ENCODE results near the gene EOMES.
"Not testable (repeated sequence)": the region's sequence is repeated elsewhere in the genome, so short reads cannot be mapped to it uniquely, and the experiment has no call there.

Gene EOMES

DNA sequence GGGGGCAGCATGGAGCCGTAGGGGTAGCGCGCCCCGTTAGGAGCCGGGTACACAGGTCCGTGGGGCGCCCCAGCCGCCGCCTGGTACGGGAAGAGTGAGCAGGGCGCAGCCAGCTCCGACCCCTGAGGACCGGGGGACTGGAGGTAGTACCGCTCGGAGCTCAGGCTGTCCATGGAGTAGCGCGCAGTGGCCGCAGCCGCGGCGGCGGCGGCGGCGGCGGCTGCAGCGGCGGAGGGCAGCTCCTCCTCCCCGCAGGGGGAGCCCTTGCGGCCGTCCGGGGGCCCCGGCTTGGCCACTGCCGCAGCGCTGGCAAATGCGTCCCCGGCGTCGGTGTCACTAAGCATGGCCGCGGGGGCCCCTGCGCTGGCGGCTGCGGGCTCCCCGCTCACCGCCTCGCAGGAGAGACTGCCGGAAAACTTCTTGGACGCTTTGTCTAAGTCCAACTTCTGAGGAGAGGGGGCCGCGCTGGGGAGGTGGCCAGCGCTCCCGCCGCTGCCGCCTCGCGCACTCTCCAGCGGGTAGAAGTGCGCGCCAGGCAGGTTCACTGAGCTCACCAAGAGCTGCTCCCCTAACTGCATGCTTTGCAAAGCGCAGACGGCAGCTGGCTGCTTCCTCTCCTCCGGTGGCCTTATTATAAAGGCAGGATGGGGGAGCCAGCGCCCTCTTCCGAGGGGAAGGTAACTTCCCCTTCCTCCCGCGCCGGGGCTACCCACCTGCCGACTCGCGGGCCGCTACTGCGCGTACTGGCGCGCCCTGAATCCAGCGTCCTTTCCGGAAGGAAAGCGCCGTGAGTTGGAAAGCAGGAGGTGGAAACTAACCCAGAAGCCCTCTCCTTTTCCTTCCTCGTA lies at the start of gene EOMES:
Gene EOMES, minus strand, starts transcription at position 607 of the 848 bp plus-strand sequence. Its CDS starts 29 bp downstream, at position 578.
- peaks cover 30% of the 10 kb centered on the region for H3K4me1 Mint-ChIP-seq
- peak within 1 kb of the TSS; percentile 73 for H3K4me3 Mint-ChIP-seq
- ATAC-seq: peak; percentile 74
- no peak within 1 kb of the TSS for H3K27ac Mint-ChIP-seq
- H3K36me3 Mint-ChIP-seq: no peaks in the 10 kb centered on the region
- no peaks in the 10 kb centered on the region for H3K9me3 Mint-ChIP-seq
- peaks cover 89% of the 10 kb centered on the region for H3K27me3 Mint-ChIP-seq

DNA sequence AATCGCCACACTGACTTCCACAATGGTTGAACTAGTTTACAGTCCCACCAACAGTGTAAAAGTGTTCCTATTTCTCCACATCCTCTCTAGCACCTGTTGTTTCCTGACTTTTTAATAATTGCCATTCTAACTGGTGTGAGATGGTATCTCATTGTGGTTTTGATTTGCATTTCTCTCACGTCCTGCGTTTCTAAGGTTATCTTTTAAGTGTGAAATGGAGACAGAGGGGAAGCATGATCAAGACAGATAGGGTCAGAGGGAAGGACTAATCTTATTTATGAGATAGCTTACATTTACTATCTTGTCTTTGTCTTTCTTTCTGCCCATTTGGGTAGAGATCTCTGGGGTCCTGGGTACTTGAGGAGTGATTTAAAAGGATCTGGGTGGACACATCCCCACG lies 48.3 kb upstream of the EOMES start:
- ATAC-seq, H3K9me3 Mint-ChIP-seq, H3K36me3 Mint-ChIP-seq, H3K4me3 Mint-ChIP-seq, H3K4me1 Mint-ChIP-seq, H3K27me3 Mint-ChIP-seq, H3K27ac Mint-ChIP-seq: not testable (repeated sequence)

DNA sequence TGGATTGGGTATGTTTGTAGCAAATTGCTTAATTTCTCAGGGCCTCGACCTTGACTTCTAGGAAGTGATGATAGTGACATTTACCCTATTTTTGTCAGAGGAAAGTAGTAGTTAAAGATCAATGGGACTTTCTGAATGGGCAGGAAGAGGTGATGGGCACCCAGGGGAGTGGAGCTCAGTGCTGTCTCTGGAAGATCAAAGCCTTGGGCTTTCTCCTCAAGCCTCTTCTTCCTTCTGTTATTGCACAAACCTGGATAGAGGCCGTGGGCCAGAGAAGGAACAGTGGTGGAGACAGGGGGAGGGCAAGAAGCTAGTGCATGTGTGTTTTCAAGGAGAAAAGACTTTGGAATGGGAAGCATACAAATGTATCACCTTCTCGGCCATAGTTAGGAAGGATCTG lies 44.9 kb upstream of the EOMES start:
- no peaks in the 10 kb centered on the region for H3K9me3 Mint-ChIP-seq
- H3K27me3 Mint-ChIP-seq: no peaks in the 10 kb centered on the region
- no peak overlapping the region for H3K4me3 Mint-ChIP-seq
- ATAC-seq: no peak
- no peaks in the 10 kb centered on the region for H3K4me1 Mint-ChIP-seq
- H3K27ac Mint-ChIP-seq: no peak overlapping the region
- no peaks in the 10 kb centered on the region for H3K36me3 Mint-ChIP-seq

DNA sequence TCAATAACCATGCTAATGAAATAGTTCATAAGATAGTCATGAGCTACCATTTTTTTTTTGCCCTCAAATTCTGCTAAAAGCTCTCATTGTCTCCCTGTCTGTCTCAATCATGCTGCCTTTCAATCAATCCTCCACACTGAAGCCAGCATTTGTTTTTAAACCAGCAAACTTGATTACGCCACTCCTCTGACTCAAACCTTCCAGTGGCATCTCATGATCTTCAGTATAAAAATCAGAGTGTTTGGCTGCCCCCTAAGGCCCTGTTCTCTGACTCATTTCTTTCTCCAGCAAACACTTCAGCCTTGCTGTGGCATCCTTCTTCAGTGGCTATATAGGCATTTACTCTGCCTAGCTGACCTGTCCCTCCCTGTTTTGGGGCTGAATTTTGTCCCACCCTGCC lies 36.0 kb upstream of the EOMES start:
- Mint-ChIP-seq H3K27ac (no peak overlapping the region), H3K36me3 (no peaks in the 10 kb centered on the region), H3K4me1 (no peaks in the 10 kb centered on the region), H3K4me3 (no peak overlapping the region), H3K9me3 (no peaks in the 10 kb centered on the region), H3K27me3 (no peaks in the 10 kb centered on the region)
- ATAC-seq: no peak

DNA sequence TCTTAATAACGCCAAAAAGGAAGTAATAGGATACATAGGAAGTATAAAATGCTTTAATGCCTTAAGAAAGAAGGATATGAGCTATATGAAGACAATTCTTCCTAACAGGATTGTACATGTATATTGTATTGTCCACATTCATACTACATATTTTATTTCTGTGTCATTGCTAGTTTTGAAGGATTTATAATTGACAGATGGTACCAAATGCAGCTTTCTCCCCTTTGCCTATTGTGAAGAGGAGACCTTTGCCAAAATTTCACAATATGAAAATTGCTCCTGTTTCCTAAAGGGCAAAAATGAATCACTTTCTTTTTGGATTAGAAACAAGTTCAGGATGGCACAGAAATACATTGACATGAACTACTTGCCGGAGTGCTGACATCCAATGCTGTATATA lies 34.8 kb upstream of the EOMES start:
- Mint-ChIP-seq H3K4me3 (no peak overlapping the region), H3K27ac (no peak overlapping the region), H3K36me3 (no peaks in the 10 kb centered on the region), H3K9me3 (no peaks in the 10 kb centered on the region), H3K4me1 (no peaks in the 10 kb centered on the region), H3K27me3 (no peaks in the 10 kb centered on the region)
- ATAC-seq: no peak

DNA sequence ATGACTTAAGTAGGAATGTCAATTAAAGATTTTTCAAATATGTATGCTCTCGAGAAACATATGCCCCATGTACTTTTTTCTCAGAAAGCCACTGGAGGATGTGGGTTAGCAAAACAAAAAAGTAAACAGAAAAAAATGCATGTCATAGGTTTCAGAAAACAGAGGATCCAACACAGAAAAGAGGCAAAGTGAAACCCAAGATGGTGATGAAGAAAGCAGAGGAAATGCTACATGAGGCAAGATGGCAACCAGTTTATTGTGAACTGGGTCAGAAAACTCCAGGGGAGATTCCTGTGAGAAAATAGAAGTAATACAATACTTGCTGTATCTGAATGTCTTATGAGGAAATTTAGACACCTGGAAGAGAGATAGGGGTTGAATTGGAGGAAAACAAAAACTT lies 30.8 kb upstream of the EOMES start:
- Mint-ChIP-seq H3K9me3 (no peaks in the 10 kb centered on the region), H3K27me3 (no peaks in the 10 kb centered on the region), H3K27ac (no peak overlapping the region), H3K4me3 (no peak overlapping the region), H3K4me1 (no peaks in the 10 kb centered on the region), H3K36me3 (no peaks in the 10 kb centered on the region)
- no peak for ATAC-seq

DNA sequence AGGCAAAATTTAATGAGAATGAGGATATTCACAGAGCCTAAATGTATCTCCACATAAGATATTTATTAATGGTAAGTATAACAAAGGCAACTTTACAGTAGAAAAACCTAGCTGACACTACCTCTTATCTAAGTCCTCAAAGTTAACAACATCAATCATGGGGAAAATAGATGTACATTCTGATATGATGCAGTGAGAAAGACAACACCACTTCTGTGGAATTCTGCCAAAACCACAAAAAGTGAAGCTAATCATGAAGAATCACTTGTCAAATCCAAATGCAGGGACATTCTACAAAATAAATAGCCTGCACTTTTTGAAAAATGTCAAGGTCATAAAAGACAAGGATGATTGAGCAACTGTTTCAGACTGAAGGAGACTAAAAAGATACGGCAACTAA lies 27.5 kb upstream of the EOMES start:
- Mint-ChIP-seq H3K4me1 (no peaks in the 10 kb centered on the region), H3K27me3 (peaks cover 4% of the 10 kb centered on the region), H3K27ac (no peak overlapping the region), H3K36me3 (no peaks in the 10 kb centered on the region), H3K4me3 (no peak overlapping the region), H3K9me3 (no peaks in the 10 kb centered on the region)
- no peak for ATAC-seq

DNA sequence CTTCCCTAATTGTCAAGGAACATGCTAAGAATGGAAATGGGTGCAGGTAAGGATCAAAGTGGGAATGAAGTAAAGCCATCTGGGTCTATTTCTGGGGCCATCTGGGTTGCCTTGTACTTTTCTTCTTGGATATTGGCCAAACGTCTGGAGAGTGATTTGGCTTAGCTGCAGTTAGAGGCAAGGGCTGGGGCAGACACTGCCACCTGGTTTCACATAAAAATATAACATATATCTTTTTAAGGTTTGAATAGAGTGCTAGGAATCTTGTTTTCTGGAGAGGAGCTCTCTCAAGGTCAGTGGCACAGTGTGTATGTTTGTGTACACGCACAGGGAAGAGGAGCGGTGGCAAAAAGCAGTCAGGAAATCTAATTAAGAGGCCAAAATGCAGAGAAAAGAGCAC lies 24.7 kb upstream of the EOMES start:
- no peaks in the 10 kb centered on the region for H3K36me3 Mint-ChIP-seq
- no peak overlapping the region for H3K27ac Mint-ChIP-seq
- H3K27me3 Mint-ChIP-seq: peaks cover 27% of the 10 kb centered on the region
- peaks cover 4% of the 10 kb centered on the region for H3K9me3 Mint-ChIP-seq
- H3K4me3 Mint-ChIP-seq: no peak overlapping the region
- H3K4me1 Mint-ChIP-seq: no peaks in the 10 kb centered on the region
- no peak for ATAC-seq

DNA sequence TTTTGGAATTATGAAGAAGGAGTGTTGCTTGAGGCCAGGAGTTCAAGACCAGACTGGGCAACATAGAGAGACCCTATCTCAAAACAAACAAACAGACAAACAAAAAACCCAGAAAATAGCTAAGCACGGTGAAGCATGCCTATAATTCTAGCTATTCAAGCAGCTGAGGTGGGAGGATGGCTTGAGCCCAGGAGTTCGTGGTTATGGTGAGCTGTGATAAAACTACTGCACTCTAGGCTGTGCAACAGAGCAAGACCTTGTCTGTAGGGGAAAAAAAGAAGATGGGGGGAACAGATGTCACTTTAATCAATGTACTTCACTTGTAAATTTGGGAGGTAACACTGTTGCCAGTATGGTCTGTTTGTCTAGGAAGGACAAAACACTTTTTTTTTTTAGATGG lies 18.7 kb upstream of the EOMES start:
- Mint-ChIP-seq H3K27me3 (peaks cover 58% of the 10 kb centered on the region), H3K36me3 (no peaks in the 10 kb centered on the region)
- ATAC-seq: no peak

DNA sequence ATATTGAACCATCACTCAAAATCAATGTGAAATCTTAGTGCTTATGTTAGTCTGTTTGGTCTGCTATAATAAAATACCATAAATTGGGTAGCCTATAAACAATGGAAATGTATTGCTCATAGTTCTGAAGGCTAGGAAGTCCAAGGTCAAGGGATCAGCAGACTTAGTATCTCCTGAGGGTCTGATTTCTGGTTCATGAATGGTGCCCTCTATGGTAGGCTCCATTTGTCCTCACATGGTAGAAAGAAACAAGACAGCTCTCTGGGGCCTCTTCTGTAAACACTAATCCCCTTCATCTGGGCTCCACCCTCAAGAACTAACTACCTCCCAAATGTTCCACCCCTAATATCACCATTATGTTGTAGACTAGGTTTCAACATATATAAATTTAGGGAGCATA lies 15.0 kb upstream of the EOMES start:
- no peaks in the 10 kb centered on the region for H3K4me1 Mint-ChIP-seq
- ATAC-seq: no peak
- H3K36me3 Mint-ChIP-seq: no peaks in the 10 kb centered on the region
- H3K27ac Mint-ChIP-seq: no peak overlapping the region
- H3K27me3 Mint-ChIP-seq: peaks cover 51% of the 10 kb centered on the region
- no peak overlapping the region for H3K4me3 Mint-ChIP-seq
- no peaks in the 10 kb centered on the region for H3K9me3 Mint-ChIP-seq

More for the DNA sequence above, 18.7 kb upstream of the EOMES start:
- Mint-ChIP-seq H3K9me3 (peaks cover 4% of the 10 kb centered on the region), H3K27ac (no peak overlapping the region), H3K4me3 (no peak overlapping the region), H3K4me1 (no peaks in the 10 kb centered on the region)

DNA sequence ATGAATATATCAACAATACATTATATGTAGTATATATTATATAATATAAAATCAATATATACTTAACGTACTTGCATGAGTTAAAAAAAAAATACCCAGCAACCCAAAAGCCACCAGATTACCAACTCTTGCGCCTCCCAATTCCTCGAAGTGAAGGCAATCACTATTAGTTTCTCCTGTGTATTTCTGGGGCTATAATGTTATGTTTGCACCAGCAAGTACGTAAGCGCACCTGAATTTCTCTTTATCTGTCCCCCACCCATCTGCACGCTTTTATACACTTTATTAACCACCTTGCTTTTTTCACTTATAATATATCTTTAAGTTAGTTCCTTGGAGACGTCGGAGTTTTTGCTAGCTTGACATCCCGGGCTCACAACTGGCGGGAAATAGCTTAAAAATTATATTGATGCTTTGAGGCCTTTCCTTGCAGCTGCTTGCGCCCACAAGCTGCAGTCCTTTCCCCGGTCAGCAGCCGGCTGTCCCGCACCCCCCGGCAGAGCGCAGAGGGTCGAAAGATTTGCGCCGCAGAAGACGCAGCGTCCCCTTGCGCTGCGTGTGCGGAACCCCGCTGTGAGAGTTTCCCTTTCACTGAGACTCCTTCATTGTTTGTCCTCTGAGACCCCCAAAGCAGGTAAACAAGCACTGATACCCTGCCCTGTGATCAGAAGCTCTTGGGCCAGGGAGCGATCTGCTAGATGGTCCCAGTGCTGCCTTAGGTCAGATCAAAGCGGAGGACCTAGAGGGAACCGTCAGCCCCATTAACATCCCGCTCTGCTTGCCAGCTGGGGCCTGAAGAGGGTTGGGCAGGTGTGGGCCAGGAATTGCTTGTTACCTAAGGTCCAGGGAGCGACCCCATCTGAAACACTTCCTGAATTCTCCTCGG lies 8.9 kb upstream of the EOMES start:
- no peak for ATAC-seq
- peaks cover 77% of the 10 kb centered on the region for H3K27me3 Mint-ChIP-seq
- H3K4me1 Mint-ChIP-seq: peaks cover 34% of the 10 kb centered on the region
- H3K36me3 Mint-ChIP-seq: no peaks in the 10 kb centered on the region
- H3K9me3 Mint-ChIP-seq: no peaks in the 10 kb centered on the region
- no peak overlapping the region for H3K4me3 Mint-ChIP-seq
- H3K27ac Mint-ChIP-seq: no peak overlapping the region

DNA sequence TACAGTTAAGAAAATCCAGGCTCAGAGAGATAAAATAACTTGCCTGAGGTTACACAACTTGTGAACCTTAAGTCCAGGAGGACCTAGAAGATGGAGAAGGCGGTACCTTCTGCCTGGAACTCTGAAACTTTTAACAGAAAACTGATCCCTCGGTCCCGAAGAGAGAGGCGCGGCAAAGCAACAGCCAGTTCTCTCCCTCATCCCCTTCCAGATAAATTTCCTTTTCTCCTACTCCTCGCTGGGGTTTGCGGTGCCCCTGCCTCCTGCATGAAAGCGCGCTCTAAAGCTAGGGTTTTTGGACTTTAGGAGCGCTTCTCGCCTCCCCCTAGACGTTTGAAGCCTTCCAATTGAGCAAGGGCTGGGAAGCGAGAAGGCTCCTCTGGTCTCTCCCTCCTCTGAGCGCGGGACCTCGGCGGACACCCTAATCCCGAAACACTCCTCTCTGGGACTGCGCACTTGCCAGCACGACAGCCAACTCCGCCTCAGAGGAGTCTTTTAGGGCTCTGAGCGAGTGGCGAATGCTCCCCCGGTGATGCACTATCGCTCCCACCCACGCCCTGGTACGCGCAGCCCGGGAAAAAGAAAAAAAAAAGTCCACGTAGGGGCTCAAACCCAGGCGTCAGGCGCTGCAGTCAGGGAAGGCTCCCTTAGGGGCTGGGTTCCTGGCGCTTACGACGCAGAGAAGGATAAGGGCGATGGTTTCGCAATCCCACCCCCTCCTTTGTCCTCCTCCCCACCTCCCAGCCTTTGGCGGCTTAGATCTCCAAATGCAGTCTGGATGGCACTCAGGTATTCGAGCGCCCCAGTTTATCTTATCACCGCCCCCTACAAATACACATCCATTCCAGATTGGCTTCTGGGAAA lies 7.9 kb upstream of the EOMES start:
- Mint-ChIP-seq H3K4me3 (no peak overlapping the region), H3K9me3 (no peaks in the 10 kb centered on the region), H3K4me1 (peaks cover 34% of the 10 kb centered on the region), H3K27me3 (peaks cover 83% of the 10 kb centered on the region), H3K27ac (no peak overlapping the region), H3K36me3 (no peaks in the 10 kb centered on the region)
- ATAC-seq: no peak

DNA sequence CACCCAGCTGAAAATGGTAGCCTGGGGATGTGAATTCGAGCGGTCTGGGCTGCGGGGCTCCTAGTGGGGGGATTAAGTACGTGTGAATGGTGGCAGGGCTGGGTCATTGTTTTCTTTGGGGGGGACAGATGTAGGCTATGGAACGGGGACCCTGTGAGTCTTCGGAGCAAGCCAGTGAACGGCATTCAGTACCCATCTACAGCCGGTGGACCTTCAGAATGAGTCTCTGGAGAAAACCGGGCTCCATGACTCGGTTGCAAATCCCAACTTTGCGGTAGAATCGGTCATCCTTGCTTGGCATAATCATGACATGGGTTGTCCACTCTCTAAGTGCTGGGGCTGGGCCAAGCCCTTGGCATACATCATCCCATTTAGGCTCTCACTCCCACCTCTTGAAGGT lies 7.2 kb upstream of the EOMES start:
- Mint-ChIP-seq H3K27ac (no peak overlapping the region), H3K27me3 (peaks cover 87% of the 10 kb centered on the region), H3K36me3 (no peaks in the 10 kb centered on the region), H3K9me3 (no peaks in the 10 kb centered on the region), H3K4me1 (peaks cover 34% of the 10 kb centered on the region), H3K4me3 (no peak overlapping the region)
- no peak for ATAC-seq

DNA sequence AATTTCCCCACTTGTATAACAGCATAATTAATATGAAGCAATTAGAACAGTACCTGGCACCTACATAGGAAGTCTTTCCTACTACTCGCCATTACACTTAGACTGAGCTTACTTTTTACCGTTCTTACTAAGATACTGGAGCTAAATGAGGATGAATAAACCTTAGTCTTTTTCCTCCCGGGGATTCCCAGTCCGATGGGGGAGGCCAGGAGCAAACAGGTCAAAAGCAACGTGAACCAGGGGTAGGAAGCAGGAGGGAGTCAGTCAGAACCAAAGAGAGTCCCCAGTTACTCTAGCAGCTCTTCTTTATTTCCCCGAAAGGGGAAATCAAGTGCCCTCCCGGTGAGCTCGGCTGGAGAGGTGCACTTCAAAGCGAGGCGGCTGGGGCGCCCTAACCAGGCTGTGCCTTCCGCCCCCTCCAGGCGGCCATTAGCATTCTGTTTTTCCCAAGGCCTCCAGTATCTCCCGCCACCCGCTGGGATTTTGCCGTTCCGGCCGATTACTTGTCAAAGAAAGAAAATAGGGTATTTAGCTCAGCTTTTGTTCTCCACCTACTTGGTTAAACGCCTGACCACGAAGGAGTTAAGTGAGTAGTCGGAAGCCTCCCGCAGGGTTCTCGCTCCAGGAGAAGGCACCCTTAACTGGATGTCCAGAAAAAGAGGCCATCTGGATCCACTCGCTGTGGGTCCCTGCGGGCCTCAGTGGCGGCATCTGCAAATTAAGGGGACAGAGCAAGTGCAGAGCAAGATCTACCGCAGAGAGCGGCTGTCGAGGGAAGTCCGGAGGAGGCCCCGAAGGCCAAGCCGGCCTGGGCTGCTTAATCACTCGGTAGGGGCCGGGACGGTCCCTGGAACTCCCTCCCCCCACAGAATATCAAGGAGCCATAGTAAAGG lies 6.3 kb upstream of the EOMES start:
- Mint-ChIP-seq H3K9me3 (no peaks in the 10 kb centered on the region), H3K27ac (no peak overlapping the region), H3K27me3 (peaks cover 90% of the 10 kb centered on the region), H3K4me3 (peak overlapping the region; percentile 29), H3K36me3 (no peaks in the 10 kb centered on the region), H3K4me1 (peaks cover 42% of the 10 kb centered on the region)
- ATAC-seq: peak; percentile 36

All from stimulated activated memory B cell treated with anti-CD40 and anti-IgM and Interleukin-4, amounts not matched to agents 10 μg/mL and 1 μg/mL and 100 μg/mL, for 72 hours (primary cell).